Measurements from ENCODE around the gene NME2. TPM values are rescaled to one million over a fixed set of nuclear protein-coding genes. Genes with fewer than 3 reads are reported as not detected.
A peak's percentile ranks its signal among the peaks of the same experiment; 100 is the strongest.

The NME2 gene
- total RNA-seq, result 318 and 358 TPM in 2 replicates
- long read RNA-seq, transcript NME2-202 (4 exons, 866 nt), result minor isoform, 5 of 102 reads
- long read RNA-seq, transcript NME2-205 (5 exons, 826 nt), result major isoform, 92 of 102 reads
- long read RNA-seq, partial matches to known transcripts, result 1 of 102 reads
- long read RNA-seq, other reads (novel, unspliced or antisense), result 1 of 102 reads

- H3K27ac Mint-ChIP-seq, result peak within 1 kb of the TSS; percentile 92
- no peaks in the 10 kb centered on the region for H3K27me3 Mint-ChIP-seq
- no peaks in the 10 kb centered on the region for H3K9me3 Mint-ChIP-seq (ENCODE audit: low read depth)
- no peak for TF ChIP-seq CTCF (IDR thresholded peaks at IDR 0.05; ENCODE audit: unreplicated experiment)
- H3K4me3 Mint-ChIP-seq (ENCODE audit: low read depth), result peak within 1 kb of the TSS; percentile 94
- peak; percentile 77 for DNase-seq (ENCODE audit: low spot score, unreplicated experiment)
- H3K36me3 Mint-ChIP-seq (ENCODE audit: insufficient read depth), result peaks cover 21% of the 10 kb centered on the region
- H3K4me1 Mint-ChIP-seq (ENCODE audit: low read depth), result peaks cover 13% of the 10 kb centered on the region
Measured at GRCh38 chr17:51166198-51166986, at the start of gene NME2. Gene NME2, plus strand, starts transcription at chr17:51166411. Its CDS starts 420 bp downstream, at chr17:51166831.

GRCh38 chr17:51118330-51119195 is 47.6 kb upstream of the NME2 start:
- Mint-ChIP-seq H3K9me3 (ENCODE audit: low read depth) (no peaks in the 10 kb centered on the region), H3K27ac (peak overlapping the region; percentile 52), H3K27me3 (no peaks in the 10 kb centered on the region), H3K4me1 (ENCODE audit: low read depth) (peaks cover 28% of the 10 kb centered on the region), H3K36me3 (ENCODE audit: insufficient read depth) (no peaks in the 10 kb centered on the region), H3K4me3 (ENCODE audit: low read depth) (peak overlapping the region; percentile 96)
- no peak for TF ChIP-seq CTCF (IDR thresholded peaks at IDR 0.05; ENCODE audit: unreplicated experiment)
- DNase-seq (ENCODE audit: low spot score, unreplicated experiment), result no peak

- no peaks in the 10 kb centered on the region for H3K36me3 Mint-ChIP-seq (ENCODE audit: insufficient read depth)
- H3K27ac Mint-ChIP-seq, result peak overlapping the region; percentile 99
- no peaks in the 10 kb centered on the region for H3K27me3 Mint-ChIP-seq
- H3K4me1 Mint-ChIP-seq (ENCODE audit: low read depth), result peaks cover 28% of the 10 kb centered on the region
- H3K4me3 Mint-ChIP-seq (ENCODE audit: low read depth), result peak overlapping the region; percentile 96
- H3K9me3 Mint-ChIP-seq (ENCODE audit: low read depth), result no peaks in the 10 kb centered on the region
- no peak for DNase-seq (ENCODE audit: low spot score, unreplicated experiment)
- TF ChIP-seq CTCF (IDR thresholded peaks at IDR 0.05; ENCODE audit: unreplicated experiment), result no peak
Measured at GRCh38 chr17:51119415-51120356, 46.5 kb upstream of the NME2 start.

GRCh38 chr17:51120357-51120738 is 45.9 kb upstream of the NME2 start:
- Mint-ChIP-seq H3K27ac (peak overlapping the region; percentile 99), H3K9me3 (ENCODE audit: low read depth) (no peaks in the 10 kb centered on the region), H3K4me3 (ENCODE audit: low read depth) (peak overlapping the region; percentile 96), H3K4me1 (ENCODE audit: low read depth) (peaks cover 28% of the 10 kb centered on the region), H3K36me3 (ENCODE audit: insufficient read depth) (no peaks in the 10 kb centered on the region), H3K27me3 (no peaks in the 10 kb centered on the region)
- DNase-seq (ENCODE audit: low spot score, unreplicated experiment), result no peak
- no peak for TF ChIP-seq CTCF (IDR thresholded peaks at IDR 0.05; ENCODE audit: unreplicated experiment)
